IMR-90 (cell line): ENCODE measurements around the gene GABRP.

Experiments used
- CTCF ChIP-seq: conservative IDR thresholded peaks from 2 replicates; pipeline ENCODE4 v1.5.1; 2012; ENCODE audit warnings: mild to moderate bottlenecking, low read depth, low read length, improper control_type of control experiment
- ELK1 ChIP-seq: fragments of 150-350 bp; IDR thresholded peaks from 2 replicates; pipeline ENCODE4 v1.6.1; 2016; ENCODE audit warnings: low read depth, mild to moderate bottlenecking, low read length, moderate library complexity, borderline replicate concordance
- MAFK ChIP-seq: IDR thresholded peaks from 2 replicates; pipeline ENCODE4 v1.6.1; 2012; ENCODE audit warnings: low read depth, low read length, improper control_type of control experiment

GRCh38 chr5:170813231-170813630 lies 29.7 kb downstream of the GABRP start:
- TF ChIP-seq ELK1 (no peak), CTCF (no peak), MAFK (no peak)
